Vagina (tissue), 2 donors: Measurements from ENCODE around the gene FKBP11. TPM values are rescaled to one million over a fixed set of nuclear protein-coding genes. Genes with fewer than 3 reads are reported as not detected.
A peak's percentile ranks its signal among the peaks of the same experiment; 100 is the strongest.

Experiments
- DNase-seq, 2 donors: peaks; one replicate each; pipeline ENCODE4 v3.0.0-alpha.2; 2017; ENCODE audit errors: extremely low spot score in 2 of 2
- H3K27ac ChIP-seq: fragments of 200-600 bp; sonication (generic); one replicate; pipeline ENCODE4 v1.5.1; 2019
- H3K27me3 ChIP-seq: fragments of 200-600 bp; sonication (generic); one replicate; pipeline ENCODE4 v1.5.1; 2019
- H3K36me3 ChIP-seq, 2 donors: fragments of 200-600 bp; sonication (generic); one replicate each; pipeline ENCODE4 v1.5.1; 2017 to 2019
- H3K4me1 ChIP-seq: fragments of 200-600 bp; sonication (generic); one replicate; pipeline ENCODE4 v1.5.1; 2019
- H3K4me3 ChIP-seq, 2 donors: fragments of 200-600 bp; sonication (generic); 1 replicate in 1 of 2; 2 replicates in 1 of 2; pipeline ENCODE4 v1.5.1; 2016 to 2019
- H3K9me3 ChIP-seq: fragments of 200-600 bp; sonication (generic); one replicate; pipeline ENCODE4 v1.5.1; 2019
- POLR2A ChIP-seq, 2 donors: fragments of 450-650 bp; IDR thresholded peaks; one replicate each; pipeline ENCODE4 v1.6.1; 2017; ENCODE audit warnings: antibody characterized with exemption in 2 of 2, mild to moderate bottlenecking in 2 of 2, moderate library complexity in 2 of 2
- POLR2AphosphoS5 ChIP-seq, 2 donors: sonication (generic); formaldehyde crosslinking; IDR thresholded peaks; one replicate each; pipeline ENCODE4 v1.9.0; 2017; ENCODE audit warnings: antibody characterized with exemption in 2 of 2, mild to moderate bottlenecking in 2 of 2, low read depth in 1 of 2; ENCODE audit not compliant: insufficient read depth in 1 of 2
- intact Hi-C: fragments of 100-400 bp; cut with DNase I; formaldehyde crosslinking; loops from one replicate; pipeline ENCODE4 v1.15.1; 2023
- total RNA-seq: library from RNA; depleted of rRNA; stranded (reverse); fragments of >200 nt; gene quantifications from one replicate; pipeline ENCODE4 v1.2.3, GENCODE V29; 2016
- TF ChIP-seq, protein P1 (sequence below), 3 experiments: fragments of 450-650 bp in 2 of 3; fragments of 200-600 bp in 1 of 3; sonication (generic) in 1 of 3; IDR thresholded peaks; one replicate each; pipeline ENCODE4 v1.5.1; 2017 to 2019; ENCODE audit warnings: antibody characterized with exemption in 3 of 3, mild to moderate bottlenecking in 2 of 3, moderate library complexity in 2 of 3

Gene FKBP11
- total RNA-seq, 1 donor from 2014 or later, result 16.9 TPM

DNA sequence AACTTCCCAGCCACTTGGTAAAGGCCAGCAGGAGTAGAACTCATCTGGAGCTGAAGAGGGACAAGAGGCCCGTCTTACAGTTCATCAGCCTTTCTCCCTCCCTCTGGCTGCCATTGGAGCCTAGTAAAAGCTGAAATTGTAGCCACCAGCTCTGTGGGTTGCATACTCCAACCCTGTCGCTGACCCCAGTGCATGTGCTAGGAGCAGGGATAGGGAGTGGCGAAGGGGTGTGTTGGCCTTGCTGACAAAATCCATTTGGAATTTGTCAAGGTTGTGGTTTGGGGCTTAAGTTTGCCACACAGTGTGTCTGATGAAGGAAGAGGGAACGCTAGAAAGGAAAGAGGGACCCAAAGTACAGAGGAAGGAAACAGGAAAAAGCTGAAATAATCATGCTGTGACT is 36.0 kb upstream of the FKBP11 start:
- Histone ChIP-seq H3K4me1 (peaks cover 7% of the 10 kb centered on the region), H3K4me3 (no peak overlapping the region), H3K9me3 (no peaks in the 10 kb centered on the region), H3K27me3 (no peaks in the 10 kb centered on the region), H3K36me3 (no peaks in the 10 kb centered on the region), H3K27ac (no peak overlapping the region)
- intact Hi-C loops, result no loop called here
- DNase-seq, result no peak
- TF ChIP-seq POLR2AphosphoS5 (IDR thresholded peaks at IDR 0.05; ENCODE audit: insufficient read depth in 1 of 2, low read depth in 1 of 2), result no peak
- no peak for TF ChIP-seq POLR2A (IDR thresholded peaks at IDR 0.05)
- TF ChIP-seq, protein P1, sequence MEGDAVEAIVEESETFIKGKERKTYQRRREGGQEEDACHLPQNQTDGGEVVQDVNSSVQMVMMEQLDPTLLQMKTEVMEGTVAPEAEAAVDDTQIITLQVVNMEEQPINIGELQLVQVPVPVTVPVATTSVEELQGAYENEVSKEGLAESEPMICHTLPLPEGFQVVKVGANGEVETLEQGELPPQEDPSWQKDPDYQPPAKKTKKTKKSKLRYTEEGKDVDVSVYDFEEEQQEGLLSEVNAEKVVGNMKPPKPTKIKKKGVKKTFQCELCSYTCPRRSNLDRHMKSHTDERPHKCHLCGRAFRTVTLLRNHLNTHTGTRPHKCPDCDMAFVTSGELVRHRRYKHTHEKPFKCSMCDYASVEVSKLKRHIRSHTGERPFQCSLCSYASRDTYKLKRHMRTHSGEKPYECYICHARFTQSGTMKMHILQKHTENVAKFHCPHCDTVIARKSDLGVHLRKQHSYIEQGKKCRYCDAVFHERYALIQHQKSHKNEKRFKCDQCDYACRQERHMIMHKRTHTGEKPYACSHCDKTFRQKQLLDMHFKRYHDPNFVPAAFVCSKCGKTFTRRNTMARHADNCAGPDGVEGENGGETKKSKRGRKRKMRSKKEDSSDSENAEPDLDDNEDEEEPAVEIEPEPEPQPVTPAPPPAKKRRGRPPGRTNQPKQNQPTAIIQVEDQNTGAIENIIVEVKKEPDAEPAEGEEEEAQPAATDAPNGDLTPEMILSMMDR (IDR thresholded peaks at IDR 0.05), result no peak

- Histone ChIP-seq H3K27me3 (no peaks in the 10 kb centered on the region), H3K36me3 (no peaks in the 10 kb centered on the region), H3K9me3 (no peaks in the 10 kb centered on the region), H3K4me3 (no peak overlapping the region), H3K4me1 (peaks cover 12% of the 10 kb centered on the region), H3K27ac (no peak overlapping the region)
- TF ChIP-seq POLR2AphosphoS5 (IDR thresholded peaks at IDR 0.05; ENCODE audit: insufficient read depth in 1 of 2, low read depth in 1 of 2) (no peak), POLR2A (IDR thresholded peaks at IDR 0.05) (no peak)
- TF ChIP-seq, protein P1 (IDR thresholded peaks at IDR 0.05), result no peak
- no peak for DNase-seq
- intact Hi-C loops, result no loop called here
Observed at GRCh38 chr12:48960834-48961233, 35.5 kb upstream of the FKBP11 start.

DNA sequence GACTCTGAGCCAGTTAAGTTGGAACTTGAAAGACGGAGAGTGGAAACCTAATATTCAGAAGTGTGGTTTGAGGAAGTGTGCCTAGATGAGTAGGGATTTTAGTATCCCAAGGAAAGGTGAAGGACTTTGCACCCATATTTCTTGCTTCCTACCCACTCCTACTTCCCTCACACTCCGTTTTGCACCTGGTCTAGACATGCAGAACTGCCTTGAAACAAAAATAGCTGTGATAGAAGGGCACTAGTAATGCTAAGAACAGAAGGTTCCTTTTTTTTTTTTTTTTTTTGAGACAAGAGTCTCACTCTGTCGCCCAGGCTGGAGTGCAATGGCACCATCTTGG is 32.7 kb upstream of the FKBP11 start:
- intact Hi-C loops, result no loop called here
- Histone ChIP-seq H3K4me1 (peaks cover 25% of the 10 kb centered on the region), H3K9me3 (no peaks in the 10 kb centered on the region), H3K27me3 (no peaks in the 10 kb centered on the region), H3K4me3 (peak overlapping the region in 1 of 2 donors; percentile 90), H3K27ac (no peak overlapping the region), H3K36me3 (no peaks in the 10 kb centered on the region)
- TF ChIP-seq, protein P1 (IDR thresholded peaks at IDR 0.05), result no peak
- TF ChIP-seq POLR2AphosphoS5 (IDR thresholded peaks at IDR 0.05; ENCODE audit: insufficient read depth in 1 of 2, low read depth in 1 of 2) (no peak), POLR2A (IDR thresholded peaks at IDR 0.05) (no peak)
- no peak for DNase-seq

- intact Hi-C loops, result no loop called here
- Histone ChIP-seq H3K9me3 (no peaks in the 10 kb centered on the region), H3K27me3 (no peaks in the 10 kb centered on the region), H3K4me1 (peaks cover 25% of the 10 kb centered on the region), H3K27ac (peak within 1 kb of the TSS; percentile 83), H3K36me3 (peaks cover 0 to 5% of the 10 kb centered on the region in 2 donors), H3K4me3 (peak within 1 kb of the TSS; percentile 90 to 94)
- TF ChIP-seq POLR2AphosphoS5 (IDR thresholded peaks at IDR 0.05; ENCODE audit: insufficient read depth in 1 of 2, low read depth in 1 of 2) (peak; percentile 47 to 83), POLR2A (IDR thresholded peaks at IDR 0.05) (peak in 1 of 2 donors; percentile 56)
- TF ChIP-seq, protein P1 (IDR thresholded peaks at IDR 0.05), result no peak
- no peak for DNase-seq
Observed at GRCh38 chr12:48957141-48958048, 32.1 kb upstream of the FKBP11 start, which contains the start of gene ARF3. TSS of gene ARF3 (minus strand) at chr12:48957487. CDS start at chr12:48941095, 16,392 bp downstream.
